Calu3 (cell line): ENCODE measurements around the gene AGTR1. TPM values are rescaled to one million over a fixed set of nuclear protein-coding genes. Genes with fewer than 3 reads are reported as not detected.

ENCODE experiments used
- Bru-seq: library from RNA; stranded (reverse); fragments of 400-500 nt; gene quantifications from one replicate; lab custom pipeline; 2021; lab: Mats Ljungman, UMichigan
- BruChase-seq, 2 experiments: library from RNA; stranded (reverse); fragments of 400-500 nt; gene quantifications; one replicate each; lab custom pipeline; 2021; lab: Mats Ljungman, UMichigan
- BruUV-seq: library from RNA; stranded (reverse); fragments of 400-500 nt; replicated peaks from 2 replicates; lab custom pipeline; 2021; lab: Mats Ljungman, UMichigan
- CTCF ChIA-PET: fragments of 300-600 bp; sonication (Branson Sonifier 250); formaldehyde crosslinking; loops from one replicate; lab custom pipeline; 2022; ENCODE audit warnings: antibody characterized with exemption; lab: Charles Lee
- DNase-seq: peaks from one replicate; pipeline ENCODE4 v3.0.0; 2022
- H3K27ac Mint-ChIP-seq: one replicate; pipeline ENCODE4 v1.8.0; 2022; ENCODE audit warnings: mixed read lengths; ENCODE audit not compliant: unreplicated experiment
- H3K27me3 Mint-ChIP-seq: one replicate; pipeline ENCODE4 v1.8.0; 2022; ENCODE audit warnings: mixed read lengths; ENCODE audit not compliant: unreplicated experiment
- H3K36me3 Mint-ChIP-seq: one replicate; pipeline ENCODE4 v1.8.0; 2022; ENCODE audit warnings: mild to moderate bottlenecking, moderate library complexity, mixed read lengths; ENCODE audit not compliant: insufficient read depth, unreplicated experiment
- H3K4me1 Mint-ChIP-seq: one replicate; pipeline ENCODE4 v1.8.0; 2022; ENCODE audit warnings: mild to moderate bottlenecking, low read depth, mixed read lengths; ENCODE audit not compliant: unreplicated experiment
- H3K4me3 Mint-ChIP-seq: one replicate; pipeline ENCODE4 v1.8.0; 2022; ENCODE audit warnings: mild to moderate bottlenecking, low read depth, moderate library complexity, mixed read lengths; ENCODE audit not compliant: unreplicated experiment
- H3K9me3 Mint-ChIP-seq: one replicate; pipeline ENCODE4 v1.8.0; 2022; ENCODE audit warnings: low read depth, mixed read lengths; ENCODE audit not compliant: unreplicated experiment
- CTCF ChIP-seq: fragments of 200-600 bp; IDR thresholded peaks from one replicate; pipeline ENCODE4 v1.8.0; 2022; ENCODE audit warnings: antibody characterized with exemption; ENCODE audit not compliant: unreplicated experiment
- intact Hi-C: fragments of 100-400 bp; cut with micrococcal nuclease; formaldehyde crosslinking; loops from one replicate; pipeline ENCODE4 v1.10.0; 2022; ENCODE audit not compliant: unreplicated experiment
- long read RNA-seq: library from polyadenylated mRNA; stranded (forward); transcript quantifications from one replicate; pipeline ENCODE4 v2.0.0, GENCODE V29; 2022
- total RNA-seq: library from RNA; stranded (reverse); gene quantifications from 2 replicates; pipeline ENCODE4 v1.2.3, GENCODE V29; 2022

Gene AGTR1
- total RNA-seq (0.20 TPM in 1 of 2 replicates, not detected in the other), Bru-seq, nascent RNA (percentile 11 among the genes with signal in this experiment), BruChase-seq, experiment 1, labeled RNA remaining after a 6-hour chase (percentile 7 among the genes with signal in this experiment), BruChase-seq, experiment 2, labeled RNA remaining after a 2-hour chase (percentile 6 among the genes with signal in this experiment)
- long read RNA-seq, result 0 reads

GRCh38 chr3:148697306-148698189 is at the start of gene AGTR1:
TSS of gene AGTR1 (plus strand) at chr3:148697903. CDS start at chr3:148741036, 43,133 bp downstream.
- intact Hi-C loops, result no loop called here
- peaks cover 5% of the 10 kb centered on the region for H3K36me3 Mint-ChIP-seq
- peak within 1 kb of the TSS; percentile 79 for H3K4me3 Mint-ChIP-seq
- TF ChIP-seq CTCF, result no peak
- DNase-seq, result peak; percentile 56
- peaks cover 15% of the 10 kb centered on the region for H3K27me3 Mint-ChIP-seq
- CTCF ChIA-PET, result interaction anchor here (0.5 kb wide), 1 partner anchor 100 kb away, joined by 4 read pairs; no protein-coding TSS in a partner anchor
- peaks cover 3% of the 10 kb centered on the region for H3K9me3 Mint-ChIP-seq
- H3K27ac Mint-ChIP-seq, result no peak within 1 kb of the TSS
- BruUV-seq, result no TSS peak
- H3K4me1 Mint-ChIP-seq, result peaks cover 8% of the 10 kb centered on the region

- no peak for DNase-seq
- no peak for TF ChIP-seq CTCF
- intact Hi-C loops, result loop anchor here (5.0 kb wide), 1 partner anchor 233 kb away; no protein-coding TSS in a partner anchor
- H3K36me3 Mint-ChIP-seq, result no peaks in the 10 kb centered on the region
- CTCF ChIA-PET, result interaction anchor here (1.2 kb wide), 1 partner anchor 221 kb away, joined by 3 read pairs; no protein-coding TSS in a partner anchor
- no TSS peak for BruUV-seq
- no peaks in the 10 kb centered on the region for H3K4me1 Mint-ChIP-seq
- no peaks in the 10 kb centered on the region for H3K9me3 Mint-ChIP-seq
- no peaks in the 10 kb centered on the region for H3K27me3 Mint-ChIP-seq
- no peak overlapping the region for H3K4me3 Mint-ChIP-seq
- H3K27ac Mint-ChIP-seq, result no peak overlapping the region
Observed at GRCh38 chr3:148648685-148649352, 48.9 kb upstream of the AGTR1 start.

- no peak for DNase-seq
- H3K36me3 Mint-ChIP-seq, result no peaks in the 10 kb centered on the region
- CTCF ChIA-PET, result no interaction called here
- no peaks in the 10 kb centered on the region for H3K9me3 Mint-ChIP-seq
- H3K4me3 Mint-ChIP-seq, result no peak overlapping the region
- intact Hi-C loops, result no loop called here
- no peaks in the 10 kb centered on the region for H3K4me1 Mint-ChIP-seq
- no peak for TF ChIP-seq CTCF
- no peak overlapping the region for H3K27ac Mint-ChIP-seq
- H3K27me3 Mint-ChIP-seq, result no peaks in the 10 kb centered on the region
- BruUV-seq, result no TSS peak
Observed at GRCh38 chr3:148651549-148651948, 46.2 kb upstream of the AGTR1 start.

- H3K27ac Mint-ChIP-seq, result no peak overlapping the region
- no peak for DNase-seq
- H3K27me3 Mint-ChIP-seq, result no peaks in the 10 kb centered on the region
- no peaks in the 10 kb centered on the region for H3K9me3 Mint-ChIP-seq
- intact Hi-C loops, result no loop called here
- no peak for TF ChIP-seq CTCF
- no peak overlapping the region for H3K4me3 Mint-ChIP-seq
- CTCF ChIA-PET, result no interaction called here
- no TSS peak for BruUV-seq
- H3K36me3 Mint-ChIP-seq, result no peaks in the 10 kb centered on the region
- H3K4me1 Mint-ChIP-seq, result no peaks in the 10 kb centered on the region
Observed at GRCh38 chr3:148654433-148654832, 43.3 kb upstream of the AGTR1 start.
